ENCODE measurements around the gene NGLY1.

DNA sequence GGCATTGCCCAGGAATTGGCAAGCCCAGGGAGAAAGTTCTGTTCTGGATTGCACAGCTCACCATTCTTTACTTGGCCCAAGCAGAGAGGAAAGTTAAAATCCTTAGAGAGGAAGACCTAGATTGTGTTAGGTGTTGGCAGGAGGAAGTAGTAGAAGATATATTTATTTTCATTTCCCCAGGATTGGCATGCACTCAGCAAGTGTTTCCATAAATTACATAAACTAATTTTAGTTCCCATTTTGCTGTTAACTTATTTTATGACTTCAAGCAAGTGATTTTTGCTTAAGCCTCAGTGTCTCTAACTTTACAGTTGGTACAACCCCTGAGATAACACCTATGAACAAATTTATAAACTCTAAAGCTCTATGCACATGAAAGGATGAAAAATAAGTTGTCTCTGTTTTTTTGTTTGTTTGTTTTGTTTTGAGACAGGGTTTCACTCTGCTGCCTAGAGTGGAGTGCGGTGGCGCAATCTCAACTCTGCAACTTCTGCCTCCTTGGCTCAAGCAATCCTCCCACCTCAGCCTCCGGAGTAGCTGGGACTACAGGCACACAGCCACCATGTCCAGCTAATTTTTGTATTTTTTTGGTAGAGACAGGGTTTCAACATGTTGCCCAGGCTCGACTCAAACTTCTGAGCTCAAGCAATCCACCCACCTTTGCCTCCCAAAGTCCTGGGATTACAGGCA is 87.4 kb downstream of the NGLY1 start:
- TF ChIP-seq, protein P1, sequence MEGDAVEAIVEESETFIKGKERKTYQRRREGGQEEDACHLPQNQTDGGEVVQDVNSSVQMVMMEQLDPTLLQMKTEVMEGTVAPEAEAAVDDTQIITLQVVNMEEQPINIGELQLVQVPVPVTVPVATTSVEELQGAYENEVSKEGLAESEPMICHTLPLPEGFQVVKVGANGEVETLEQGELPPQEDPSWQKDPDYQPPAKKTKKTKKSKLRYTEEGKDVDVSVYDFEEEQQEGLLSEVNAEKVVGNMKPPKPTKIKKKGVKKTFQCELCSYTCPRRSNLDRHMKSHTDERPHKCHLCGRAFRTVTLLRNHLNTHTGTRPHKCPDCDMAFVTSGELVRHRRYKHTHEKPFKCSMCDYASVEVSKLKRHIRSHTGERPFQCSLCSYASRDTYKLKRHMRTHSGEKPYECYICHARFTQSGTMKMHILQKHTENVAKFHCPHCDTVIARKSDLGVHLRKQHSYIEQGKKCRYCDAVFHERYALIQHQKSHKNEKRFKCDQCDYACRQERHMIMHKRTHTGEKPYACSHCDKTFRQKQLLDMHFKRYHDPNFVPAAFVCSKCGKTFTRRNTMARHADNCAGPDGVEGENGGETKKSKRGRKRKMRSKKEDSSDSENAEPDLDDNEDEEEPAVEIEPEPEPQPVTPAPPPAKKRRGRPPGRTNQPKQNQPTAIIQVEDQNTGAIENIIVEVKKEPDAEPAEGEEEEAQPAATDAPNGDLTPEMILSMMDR (IDR thresholded peaks at IDR 0.05) = no peak
- TF ChIP-seq POLR2A (IDR thresholded peaks at IDR 0.05) (no peak), POLR2AphosphoS5 (IDR thresholded peaks at IDR 0.05; ENCODE audit: insufficient read depth in 1 of 2, low read depth in 1 of 2) (no peak)
